HG03060 (cell line): Measurements from ENCODE around the gene WNT8A.
"Not testable (repeated sequence)": the region's sequence is repeated elsewhere in the genome, so short reads cannot be mapped to it uniquely, and the experiment has no call there.

Experiments used
- ATAC-seq: cut with Tn5 transposase; IDR thresholded peaks from one replicate; pipeline ENCODE4 v1.9.1; 2021; ENCODE audit warnings: low read depth, moderate number of reproducible peaks; ENCODE audit not compliant: unreplicated experiment

The WNT8A gene, protein sequence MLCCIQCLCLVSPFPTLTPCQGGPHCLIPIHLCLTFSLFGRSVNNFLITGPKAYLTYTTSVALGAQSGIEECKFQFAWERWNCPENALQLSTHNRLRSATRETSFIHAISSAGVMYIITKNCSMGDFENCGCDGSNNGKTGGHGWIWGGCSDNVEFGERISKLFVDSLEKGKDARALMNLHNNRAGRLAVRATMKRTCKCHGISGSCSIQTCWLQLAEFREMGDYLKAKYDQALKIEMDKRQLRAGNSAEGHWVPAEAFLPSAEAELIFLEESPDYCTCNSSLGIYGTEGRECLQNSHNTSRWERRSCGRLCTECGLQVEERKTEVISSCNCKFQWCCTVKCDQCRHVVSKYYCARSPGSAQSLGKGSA

DNA sequence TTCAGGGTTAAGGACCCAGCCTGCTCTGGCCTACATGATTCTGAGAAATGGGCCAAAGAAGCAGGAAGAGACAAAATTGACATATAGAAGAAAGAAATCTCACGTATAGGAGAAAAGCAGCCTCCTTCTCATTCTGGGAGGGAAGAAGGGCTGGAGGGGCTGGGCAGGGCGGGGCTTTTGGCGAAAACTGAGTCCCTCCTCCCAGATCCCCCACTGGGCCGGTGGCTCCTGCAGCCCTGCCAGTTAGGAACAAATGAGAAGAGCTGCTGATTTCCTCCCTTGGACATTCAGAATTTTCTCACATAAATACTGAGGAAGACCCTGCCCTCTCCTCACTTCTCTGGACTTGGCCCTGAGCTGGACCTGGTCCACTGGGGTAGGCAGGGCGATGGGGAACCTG, at the start of gene WNT8A:
TSS of gene WNT8A (plus strand) at position 332 of the 400 bp plus-strand sequence. CDS start 95 bp downstream, outside the sequence.
- ATAC-seq: no peak

DNA sequence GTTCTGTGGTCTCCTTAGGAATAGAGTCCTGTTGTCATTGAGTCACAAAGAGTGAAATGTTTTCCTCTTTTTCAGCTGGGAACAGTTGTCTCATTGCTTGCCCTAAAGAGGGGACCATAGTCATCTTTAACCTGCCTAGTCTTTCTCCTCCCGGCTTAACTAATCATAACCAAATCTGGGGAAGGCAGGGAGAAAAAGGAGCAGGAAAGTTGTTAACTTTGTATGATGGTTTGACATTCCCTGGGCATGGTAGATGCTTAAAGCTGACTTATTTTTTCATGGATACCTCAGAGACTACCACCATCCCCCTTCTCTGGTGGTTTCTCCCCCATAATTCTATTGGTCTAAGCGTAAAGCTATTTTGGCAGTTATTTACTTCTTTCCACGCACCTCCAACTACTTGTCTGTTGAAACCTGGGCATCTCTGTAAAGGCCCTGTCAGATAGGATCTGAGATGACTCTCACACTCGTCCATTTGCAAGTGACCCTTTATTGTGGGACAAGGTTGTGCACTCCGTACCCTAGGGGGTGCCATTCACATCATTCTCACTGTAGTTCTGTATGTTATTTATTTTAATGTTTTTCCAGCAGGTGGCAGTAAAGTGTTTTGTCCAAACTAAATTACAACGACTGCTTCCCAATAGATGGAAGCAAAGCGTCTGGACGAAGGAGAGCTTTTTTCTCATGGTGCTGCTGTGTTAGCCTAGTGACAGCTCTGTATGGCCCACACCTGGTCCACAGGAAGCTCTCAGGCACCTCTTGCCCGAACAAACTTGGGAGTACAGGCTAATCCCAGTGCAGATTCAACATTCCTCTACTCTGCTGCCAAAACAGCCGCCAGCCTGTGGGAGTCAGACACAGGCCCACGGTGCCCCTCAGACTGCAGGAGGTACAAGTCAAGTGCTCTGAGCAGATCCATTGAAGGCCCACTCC, 48.0 kb upstream of the WNT8A start:
- peak; percentile 36 for ATAC-seq

DNA sequence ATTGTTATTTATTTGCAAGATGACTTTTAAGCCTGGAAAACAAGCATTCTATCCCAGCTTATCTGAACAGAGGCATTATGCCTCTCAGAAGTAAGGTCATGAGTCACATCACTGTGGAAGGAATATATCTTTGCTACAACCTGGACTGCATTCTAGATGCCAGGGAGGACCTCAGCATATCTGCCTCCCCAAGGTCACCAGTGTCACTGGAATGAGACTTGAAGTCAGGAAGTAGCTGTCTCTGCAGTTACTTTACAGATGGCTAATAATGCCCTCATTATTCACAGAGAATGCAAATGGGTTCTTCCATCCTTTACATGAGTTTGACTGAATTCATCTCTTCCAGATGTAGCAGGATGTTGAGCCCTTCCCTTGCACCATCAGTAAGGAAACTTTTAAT, 46.6 kb upstream of the WNT8A start:
- ATAC-seq: no peak

DNA sequence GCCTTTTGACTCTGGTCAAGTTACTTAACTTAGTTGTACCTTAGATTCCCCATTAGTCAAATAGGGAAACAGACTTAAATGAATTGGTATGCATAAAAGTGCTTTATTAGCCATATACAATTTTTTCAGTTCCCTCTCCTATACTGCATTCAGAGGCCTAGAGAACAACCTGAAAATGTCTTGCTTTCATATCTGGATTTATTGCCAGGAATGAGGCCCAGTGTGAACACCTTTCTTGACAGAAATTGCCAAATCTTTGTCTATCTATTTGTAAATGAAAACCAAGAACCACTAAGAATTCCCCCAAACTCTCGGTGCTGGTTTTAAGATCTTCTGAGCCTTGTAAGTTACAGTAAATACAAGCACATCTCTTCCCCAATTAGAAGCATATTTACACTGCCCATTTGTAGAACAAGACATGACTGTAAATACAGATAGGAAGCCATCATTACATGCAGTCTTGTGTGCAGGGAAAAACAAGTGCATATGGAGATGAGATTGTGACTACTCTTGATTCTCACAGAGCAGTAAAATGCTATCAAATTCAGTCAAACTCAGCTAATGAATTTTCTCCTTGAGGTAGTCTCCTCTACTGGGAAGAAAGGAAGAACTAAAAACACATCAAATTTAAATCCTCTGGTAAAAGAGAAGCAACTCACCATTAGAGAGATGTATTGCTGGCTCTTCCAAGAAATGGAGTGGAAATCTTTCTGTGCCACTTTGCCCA, 45.8 kb upstream of the WNT8A start:
- ATAC-seq: no peak

DNA sequence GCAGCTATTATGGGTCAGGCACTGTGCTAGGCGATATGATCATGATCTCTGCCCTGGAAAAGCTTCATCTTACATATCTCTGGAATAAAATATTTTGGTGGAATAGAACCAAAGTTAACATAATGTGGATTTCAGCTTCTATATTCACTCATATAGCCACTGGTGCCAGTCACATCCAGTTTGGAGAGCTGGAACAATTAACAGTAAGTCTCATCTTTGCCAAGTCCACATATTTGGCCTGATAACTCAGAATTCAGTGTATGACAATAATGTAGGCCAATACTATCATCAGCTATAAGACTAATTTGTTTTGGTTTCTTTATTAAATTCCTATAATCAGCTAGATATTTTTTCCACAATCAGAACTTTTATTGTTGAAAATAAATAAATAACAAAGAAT, 45.0 kb upstream of the WNT8A start:
- no peak for ATAC-seq

DNA sequence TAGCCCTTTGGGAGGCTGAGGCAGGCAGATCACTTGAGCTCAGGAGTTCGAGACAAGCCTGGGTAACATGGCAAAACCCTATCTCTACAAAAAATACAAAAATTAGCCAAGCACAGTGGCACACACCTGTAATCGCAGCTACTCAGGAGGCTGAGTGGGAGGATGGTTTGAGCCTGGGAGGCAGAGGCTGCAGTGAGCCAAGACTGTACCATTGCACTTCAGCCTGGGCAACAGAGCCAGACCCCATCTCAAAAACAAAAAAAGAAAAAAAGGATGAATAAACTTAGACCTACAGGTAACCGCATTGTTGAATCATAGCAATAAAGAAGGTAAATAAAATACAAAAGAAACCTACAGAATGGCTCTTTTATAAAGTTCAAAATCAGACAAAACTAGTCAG, 38.5 kb upstream of the WNT8A start:
- not testable (repeated sequence) for ATAC-seq

DNA sequence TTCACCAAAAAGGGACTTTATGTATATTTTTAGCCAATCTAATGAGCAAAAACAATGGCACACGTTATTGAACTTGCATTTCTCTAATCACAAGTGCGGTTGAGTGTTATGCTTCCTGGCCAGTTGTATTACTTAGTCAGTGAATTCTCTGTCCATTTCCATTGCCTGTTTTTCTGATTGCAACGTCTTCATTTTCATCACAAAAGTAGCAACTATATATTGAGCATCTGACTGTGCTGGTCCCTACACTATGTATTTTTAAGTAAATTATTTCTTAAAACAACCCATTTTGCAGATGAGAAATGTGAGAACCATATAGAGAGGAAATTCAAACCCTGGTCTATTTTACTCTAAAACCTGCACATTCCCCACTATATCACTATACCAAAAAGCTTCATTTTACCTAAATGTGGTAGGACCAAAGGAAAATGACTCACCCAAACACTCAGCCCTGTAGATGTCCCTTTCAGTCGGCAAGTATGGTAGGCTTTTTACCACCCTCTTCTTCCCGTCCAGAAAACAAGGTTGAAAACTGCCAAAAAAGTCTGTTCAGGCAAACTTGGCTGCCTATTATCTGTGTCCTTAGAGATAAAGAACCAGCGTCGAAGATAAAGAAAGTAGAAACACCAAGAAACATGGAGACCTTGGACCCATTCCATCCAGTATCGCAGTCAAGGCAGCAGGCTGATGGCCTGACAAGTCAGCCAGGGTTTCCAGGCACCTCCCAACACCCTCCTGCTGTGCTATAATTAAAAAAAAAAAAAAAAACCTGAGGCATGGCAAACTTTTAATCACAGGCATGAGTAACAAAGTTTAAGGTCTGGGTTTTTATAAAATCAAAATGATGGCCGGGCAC, 32.2 kb upstream of the WNT8A start:
- no peak for ATAC-seq

DNA sequence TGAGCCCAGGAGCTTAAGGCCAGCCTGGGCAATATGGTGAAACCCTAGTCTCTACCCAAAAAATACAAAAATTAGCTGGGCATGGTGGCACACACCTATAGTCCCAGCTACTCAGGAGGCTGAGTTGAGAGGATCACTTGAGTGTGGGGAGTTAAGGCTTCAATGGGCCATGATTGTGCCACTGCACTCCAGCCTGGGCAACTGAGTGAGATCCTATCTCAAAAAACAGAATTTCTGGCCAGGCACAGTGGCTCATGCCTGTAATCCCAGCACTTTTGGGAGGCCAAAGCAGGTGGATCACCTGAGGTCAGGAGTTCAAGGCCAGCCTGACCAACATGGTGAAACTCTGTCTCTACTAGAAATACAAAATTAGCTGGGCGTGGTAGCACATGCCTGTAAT, 31.1 kb upstream of the WNT8A start:
- not testable (repeated sequence) for ATAC-seq

DNA sequence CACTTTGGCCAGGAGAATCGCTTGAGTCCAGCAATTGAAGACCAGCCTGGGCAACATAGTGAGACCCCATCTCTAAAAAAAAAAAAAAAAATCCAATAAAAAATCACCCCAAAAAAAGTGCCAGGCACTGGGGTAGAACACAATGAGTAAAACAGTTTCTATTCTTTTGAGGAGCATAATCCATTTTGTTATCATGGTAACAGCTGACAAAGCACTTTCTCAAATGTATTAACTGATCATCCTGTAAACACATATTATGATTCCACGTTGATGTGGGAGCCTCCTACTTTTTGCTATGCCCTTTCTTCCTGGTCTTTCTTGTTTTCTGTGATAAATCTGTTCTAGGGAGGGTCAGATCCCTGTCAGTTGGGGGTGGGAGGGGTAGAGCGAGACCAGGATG, 30.3 kb upstream of the WNT8A start:
- no peak for ATAC-seq

DNA sequence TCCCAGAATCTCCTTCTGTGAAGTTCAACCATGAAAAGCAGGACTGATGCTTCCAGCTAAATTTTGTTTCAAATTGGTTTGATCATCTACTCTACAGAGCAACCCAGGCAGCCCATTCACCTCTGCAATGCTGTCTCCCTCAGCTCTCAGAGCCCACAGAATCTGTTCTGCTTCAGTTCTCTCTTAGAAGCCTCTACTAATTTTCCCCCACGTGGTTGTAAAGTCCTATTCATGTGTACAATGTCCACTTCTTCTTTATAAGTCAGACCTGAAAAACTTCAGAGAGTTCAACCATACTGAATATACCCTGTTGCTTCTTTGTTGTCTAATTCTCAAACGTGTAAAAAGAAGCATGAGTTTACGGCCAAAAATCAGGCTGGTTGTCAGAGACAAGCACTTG, 29.6 kb upstream of the WNT8A start:
- no peak for ATAC-seq

DNA sequence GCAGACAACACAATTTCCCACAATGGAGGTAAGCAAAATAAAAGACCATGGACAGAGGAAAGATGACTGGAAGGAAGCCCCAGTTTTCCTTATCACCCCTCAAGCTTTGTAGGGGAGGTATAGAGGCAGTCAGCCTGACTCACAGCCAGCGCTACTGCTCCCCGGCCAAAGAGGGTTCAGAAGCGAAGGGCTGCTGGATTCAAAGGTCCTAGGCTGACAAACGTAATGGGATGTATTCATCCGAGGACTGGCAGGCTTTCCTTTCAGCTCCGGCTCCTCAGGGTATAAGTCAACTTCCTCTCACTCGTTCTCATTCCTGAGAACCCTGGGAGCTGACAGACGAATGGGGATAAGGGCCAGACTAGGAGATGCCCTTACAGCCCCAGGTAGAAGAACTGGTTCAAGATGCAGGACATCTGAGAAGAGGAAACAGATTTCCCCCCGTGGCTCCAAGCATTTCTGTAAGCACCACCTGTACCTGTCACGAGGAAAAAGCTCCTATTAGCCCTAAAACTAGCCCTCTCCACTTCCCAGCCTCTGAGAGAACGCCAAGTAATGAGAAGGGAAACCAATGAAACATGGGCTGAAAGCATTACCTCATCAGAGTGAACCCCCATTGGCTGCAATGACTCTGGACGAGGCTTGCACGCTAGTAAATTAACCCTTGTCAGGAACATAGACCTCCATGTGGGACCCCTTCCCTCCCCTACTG, 28.8 kb upstream of the WNT8A start:
- ATAC-seq: no peak

DNA sequence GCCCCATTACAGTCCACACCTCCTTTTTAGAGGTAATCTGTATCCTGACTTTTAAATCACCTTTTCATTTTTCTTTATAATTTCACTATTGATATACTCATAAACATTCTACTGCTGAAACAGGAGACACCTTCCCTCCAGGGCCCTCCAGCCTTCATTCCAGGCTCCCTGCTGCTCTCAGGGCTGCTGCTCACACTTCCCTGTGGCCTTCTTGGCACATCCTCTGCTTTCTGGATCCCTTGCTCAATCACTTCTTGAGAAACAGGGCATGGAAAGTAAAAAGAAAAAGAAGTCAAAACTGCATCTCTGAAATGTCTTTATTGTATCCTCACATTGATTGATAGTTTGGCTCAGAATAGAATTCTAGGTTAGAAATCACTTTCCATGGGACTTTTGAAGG, 19.3 kb upstream of the WNT8A start:
- no peak for ATAC-seq

DNA sequence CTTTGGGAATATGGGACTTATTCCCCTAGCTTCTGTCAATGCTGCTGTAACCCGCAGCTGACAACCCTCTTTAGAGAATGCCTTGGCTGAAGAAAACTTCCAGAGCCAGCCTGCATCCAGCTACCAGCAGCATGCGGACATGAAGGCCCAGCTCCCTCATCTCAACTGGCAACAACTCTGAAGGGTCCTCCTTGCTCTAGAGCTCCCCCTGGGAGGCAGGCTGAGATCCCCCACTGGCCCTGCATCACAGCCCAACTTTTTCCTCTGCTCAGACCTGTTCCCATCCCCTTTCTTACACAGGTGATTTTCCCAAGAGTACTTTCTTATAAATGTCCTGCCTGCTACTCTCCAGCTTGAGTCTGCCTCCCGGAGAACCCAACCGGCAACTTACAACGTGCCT, 18.7 kb upstream of the WNT8A start:
- no peak for ATAC-seq

DNA sequence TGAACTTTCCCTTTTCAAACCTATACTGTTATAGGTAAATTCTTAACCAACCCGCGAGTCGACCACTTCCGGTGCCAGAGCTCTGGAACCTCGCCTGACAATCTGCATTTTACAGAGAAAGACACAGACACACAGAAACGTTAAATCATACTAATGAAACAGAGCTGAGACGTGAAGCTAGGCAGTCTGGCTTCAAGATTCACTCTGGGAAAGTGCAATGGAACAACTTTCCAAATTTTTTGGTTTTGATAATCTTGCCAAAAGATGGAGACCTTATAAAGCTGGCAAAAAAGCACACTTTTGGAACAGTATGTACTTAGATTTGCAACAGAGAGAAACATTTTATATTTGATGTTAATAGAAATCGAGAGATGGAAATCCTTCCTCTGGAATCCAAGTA, 15.9 kb upstream of the WNT8A start:
- no peak for ATAC-seq

DNA sequence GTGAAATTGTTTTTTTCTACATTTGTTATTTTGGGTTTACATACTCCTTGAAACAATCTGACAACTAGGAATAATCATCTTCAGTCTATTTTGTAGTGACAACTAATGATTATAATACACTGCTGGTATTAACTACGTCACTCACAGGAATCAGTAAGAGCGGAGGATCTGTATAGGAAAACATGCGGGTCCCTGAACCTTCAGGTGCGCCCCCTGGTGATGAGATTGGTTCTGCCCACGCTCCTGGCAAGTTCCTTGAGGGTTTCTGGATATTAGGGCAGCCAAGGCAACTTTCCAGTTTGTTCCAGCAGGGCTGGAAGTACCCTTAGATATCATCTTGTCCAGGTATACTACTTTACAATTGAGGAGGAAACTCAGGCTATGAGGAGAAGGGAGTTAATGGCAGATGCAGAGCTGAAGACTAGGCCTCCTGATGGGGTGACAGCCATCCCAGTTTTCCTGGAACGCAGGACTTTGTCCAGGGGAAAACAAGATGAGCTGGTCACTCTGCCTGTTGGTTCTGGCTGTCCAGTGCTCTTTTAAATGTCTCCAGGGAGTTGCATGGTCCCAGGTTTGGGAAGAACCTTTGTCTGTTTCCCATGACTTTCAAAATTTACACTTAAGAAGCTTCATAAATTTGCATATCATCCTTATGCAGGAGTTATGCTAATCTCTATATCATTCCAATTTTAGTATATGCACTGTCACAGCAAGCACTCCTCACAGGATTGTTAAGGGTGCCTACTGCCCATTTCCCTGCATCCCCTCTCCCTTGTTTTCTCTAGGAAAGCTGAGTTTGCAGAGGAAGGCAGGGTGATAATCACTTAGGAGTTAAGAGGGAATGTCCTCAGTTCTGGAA, 14.9 kb upstream of the WNT8A start:
- ATAC-seq: no peak

DNA sequence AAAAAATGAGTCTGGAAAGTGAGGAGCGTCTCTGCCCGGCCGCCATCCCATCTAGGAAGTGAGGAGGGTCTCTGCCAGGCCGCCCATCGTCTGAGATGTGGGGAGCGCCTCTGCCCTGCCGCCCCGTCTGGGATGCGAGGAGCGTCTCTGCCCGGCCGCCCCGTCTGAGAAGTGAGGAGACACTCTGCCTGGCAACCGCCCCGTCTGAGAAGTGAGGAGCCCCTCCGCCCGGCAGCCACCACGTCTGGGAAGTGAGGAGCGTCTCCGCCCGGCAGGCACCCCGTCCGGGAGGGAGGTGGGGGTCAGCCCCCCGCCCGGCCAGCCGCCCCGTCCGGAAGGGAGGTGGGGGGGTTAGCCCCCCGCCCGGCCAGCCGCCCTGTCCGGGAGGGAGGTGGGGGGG, 13.8 kb upstream of the WNT8A start:
- ATAC-seq: not testable (repeated sequence)

DNA sequence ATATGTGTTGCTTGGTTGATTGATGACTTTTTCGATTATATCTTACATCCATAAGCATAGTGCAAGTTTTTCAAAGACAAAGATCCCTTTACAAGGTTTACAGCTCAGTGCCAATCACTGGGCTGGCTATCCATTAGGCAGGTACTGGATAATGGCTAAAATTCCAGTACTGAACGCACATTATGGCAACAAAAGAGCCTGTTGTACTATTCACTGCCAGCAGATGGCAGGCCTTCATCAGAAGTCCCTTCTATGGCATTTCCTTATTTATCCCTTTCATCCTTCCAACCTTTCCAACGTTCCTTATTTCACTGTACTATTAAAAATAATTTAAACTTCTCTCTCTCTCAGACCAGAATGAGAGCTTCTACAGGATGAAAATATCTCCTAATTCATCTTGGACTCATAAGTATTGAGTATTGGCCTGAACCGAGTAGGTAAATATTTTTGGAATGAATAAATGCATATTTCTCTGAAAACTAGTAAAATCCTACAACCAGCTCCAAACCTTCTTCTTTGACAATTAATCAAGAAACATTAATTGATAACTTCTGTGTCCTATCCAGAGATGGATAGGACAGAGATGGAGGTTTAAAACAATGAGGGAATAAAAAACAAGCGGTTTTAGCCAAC, 6.7 kb upstream of the WNT8A start:
- no peak for ATAC-seq

DNA sequence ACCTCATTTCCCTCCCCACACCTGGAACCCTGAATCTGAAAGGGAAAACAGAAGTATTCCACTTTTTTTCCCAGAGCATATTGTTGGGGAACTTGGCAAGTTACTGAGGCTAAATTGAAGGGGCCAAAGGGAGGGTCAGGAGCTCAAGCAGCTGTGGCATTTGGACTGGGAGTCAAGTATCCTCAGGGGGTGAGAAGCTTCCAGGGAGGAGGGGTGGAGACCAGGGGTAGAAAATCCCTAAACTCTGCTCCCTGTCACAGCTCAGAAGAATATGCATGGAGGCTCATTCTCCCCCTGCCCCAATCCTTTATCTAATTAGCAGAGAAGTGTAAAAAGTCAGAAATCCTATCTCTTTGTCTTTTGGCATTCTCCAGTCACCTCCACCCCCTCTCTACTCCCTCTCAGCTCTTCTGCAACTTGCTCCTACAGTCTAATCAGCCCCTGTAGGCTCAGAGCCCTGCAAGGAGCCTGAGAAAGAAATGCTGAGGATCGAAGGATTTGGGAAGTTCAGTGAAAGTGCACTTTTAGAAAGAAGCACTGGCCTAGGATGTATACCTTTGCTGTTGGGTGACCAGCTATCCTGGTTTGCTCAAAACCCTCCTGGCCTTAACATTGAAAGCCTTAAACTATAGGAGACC, 5.7 kb upstream of the WNT8A start:
- no peak for ATAC-seq
